HG02852 (cell line): ENCODE results near the gene KAZN.

Source experiments
- ATAC-seq: cut with Tn5 transposase; IDR thresholded peaks from one replicate; pipeline ENCODE4 v1.9.1; 2021; ENCODE audit warnings: mild to moderate bottlenecking, moderate library complexity; ENCODE audit not compliant: unreplicated experiment

Gene KAZN

GRCh38 chr1:14639291-14640050 is 41.0 kb downstream of the KAZN start:
- no peak for ATAC-seq

- no peak for ATAC-seq
Observed at GRCh38 chr1:14642712-14643111, 44.2 kb downstream of the KAZN start.

GRCh38 chr1:14646973-14647372 is 48.5 kb downstream of the KAZN start:
- ATAC-seq = no peak

GRCh38 chr1:14647777-14648176 is 49.3 kb downstream of the KAZN start:
- ATAC-seq = no peak

- ATAC-seq = no peak
Observed at GRCh38 chr1:14648391-14648790, 49.9 kb downstream of the KAZN start.

- ATAC-seq = no peak
Observed at GRCh38 chr1:14648896-14649855, 50.7 kb downstream of the KAZN start.

- ATAC-seq = no peak
Observed at GRCh38 chr1:14649976-14650375, 51.5 kb downstream of the KAZN start.

GRCh38 chr1:14650951-14651350 is 52.5 kb downstream of the KAZN start:
- no peak for ATAC-seq

- no peak for ATAC-seq
Observed at GRCh38 chr1:14652840-14653239, 54.4 kb downstream of the KAZN start.

GRCh38 chr1:14653461-14653960 is 55.0 kb downstream of the KAZN start:
- no peak for ATAC-seq

GRCh38 chr1:14654554-14654953 is 56.1 kb downstream of the KAZN start:
- ATAC-seq = no peak

GRCh38 chr1:14655385-14655784 is 56.9 kb downstream of the KAZN start:
- no peak for ATAC-seq

- no peak for ATAC-seq
Observed at GRCh38 chr1:14656384-14656937, 58.0 kb downstream of the KAZN start.

GRCh38 chr1:14658642-14659041 is 60.2 kb downstream of the KAZN start:
- no peak for ATAC-seq

GRCh38 chr1:14659913-14660312 is 61.4 kb downstream of the KAZN start:
- ATAC-seq = no peak

- ATAC-seq = no peak
Observed at GRCh38 chr1:14660801-14661200, 62.3 kb downstream of the KAZN start.

- no peak for ATAC-seq
Observed at GRCh38 chr1:14661222-14661621, 62.7 kb downstream of the KAZN start.

GRCh38 chr1:14662116-14662515 is 63.6 kb downstream of the KAZN start:
- ATAC-seq = no peak

- ATAC-seq = no peak
Observed at GRCh38 chr1:14663773-14664172, 65.3 kb downstream of the KAZN start.

GRCh38 chr1:14666373-14666772 is 67.9 kb downstream of the KAZN start:
- ATAC-seq = no peak

GRCh38 chr1:14666962-14667650 is 68.6 kb downstream of the KAZN start:
- ATAC-seq = no peak
